Lower leg skin (tissue), 3 donors: ENCODE data around the gene LIMK1.

Experiments used
- CTCF ChIP-seq, 3 donors: fragments of 450-650 bp; IDR thresholded peaks; one replicate each; pipeline ENCODE4 v1.5.1; 2016; ENCODE audit warnings: antibody characterized with exemption in 3 of 3, mild to moderate bottlenecking in 3 of 3, moderate library complexity in 2 of 3
- POLR2A ChIP-seq, 2 donors: fragments of 450-650 bp; IDR thresholded peaks; one replicate each; pipeline ENCODE4 v1.6.1; 2016 to 2017; ENCODE audit warnings: antibody characterized with exemption in 2 of 2, mild to moderate bottlenecking in 1 of 2, moderate library complexity in 1 of 2

GRCh38 chr7:74051629-74052410 lies 31.8 kb upstream of the LIMK1 start:
- TF ChIP-seq CTCF (IDR thresholded peaks at IDR 0.05) = no peak
- TF ChIP-seq POLR2A (IDR thresholded peaks at IDR 0.05) = no peak
